HEK293 (cell line): ENCODE data around the gene EDEM3.

Source experiments
- CTCF ChIA-PET: fragments of 350-600 bp; formaldehyde crosslinking; extraction: SDS; loops from one replicate; lab custom pipeline; 2021; ENCODE audit warnings: antibody characterized with exemption; lab: Yijun Ruan, JAX
- POLR2A ChIA-PET: fragments of 300-600 bp; formaldehyde crosslinking; extraction: SDS; loops from one replicate; lab custom pipeline; 2020; ENCODE audit warnings: antibody characterized with exemption, inconsistent platforms; lab: Yijun Ruan, JAX
- H3K27ac ChIP-seq: fragments of 200-500 bp; sonication (Bioruptor generic); 2 replicates; pipeline ENCODE4 v1.5.1; 2014; ENCODE audit warnings: low read depth, low read length, control low read depth, inconsistent platforms; ENCODE audit errors: extremely low read depth
- H3K36me3 ChIP-seq, 2 experiments: fragments of 200-500 bp in 1 of 2; sonication (Bioruptor generic) in 1 of 2; 1 replicate in 1 of 2; 2 replicates in 1 of 2; pipeline ENCODE4 v1.5.1; 2014 to 2017; ENCODE audit warnings: inconsistent platforms in 2 of 2, low read length in 2 of 2; ENCODE audit not compliant: control insufficient read depth in 2 of 2, insufficient read depth in 1 of 2
- H3K4me1 ChIP-seq: fragments of 200-500 bp; sonication (Bioruptor generic); 2 replicates; pipeline ENCODE4 v1.5.1; 2014; ENCODE audit warnings: mild to moderate bottlenecking, low read length, inconsistent platforms; ENCODE audit not compliant: control insufficient read depth, insufficient read depth
- H3K4me3 ChIP-seq: 2 replicates; pipeline ENCODE4 v1.5.1; 2011; ENCODE audit warnings: low read depth, mild to moderate bottlenecking, control low read depth, low read length, moderate library complexity
- H3K9me3 ChIP-seq: fragments of 200-500 bp; sonication (Bioruptor generic); 2 replicates; pipeline ENCODE4 v1.5.1; 2014; ENCODE audit warnings: low read depth, low read length, inconsistent platforms; ENCODE audit not compliant: control insufficient read depth, insufficient read depth
- ATF2 ChIP-seq: fragments of 450-650 bp; formaldehyde crosslinking; IDR thresholded peaks from 2 replicates; pipeline ENCODE4 v1.5.1; 2016; ENCODE audit warnings: missing biosample characterization, missing genetic modification characterization, low read depth
- HOXD13 ChIP-seq: sonication (generic); formaldehyde crosslinking; IDR thresholded peaks from 2 replicates; pipeline ENCODE4 v1.8.0; 2022; ENCODE audit warnings: missing genetic modification reagents, borderline replicate concordance
- PRDM10 ChIP-seq: fragments of 450-650 bp; formaldehyde crosslinking; IDR thresholded peaks from 2 replicates; pipeline ENCODE4 v1.5.1; 2016; ENCODE audit warnings: missing biosample characterization, missing genetic modification characterization
- PRDM4 ChIP-seq: fragments of 450-650 bp; formaldehyde crosslinking; IDR thresholded peaks from 2 replicates; pipeline ENCODE4 v1.5.1; 2017; ENCODE audit warnings: missing biosample characterization, missing genetic modification characterization
- SALL2 ChIP-seq: fragments of 450-650 bp; formaldehyde crosslinking; IDR thresholded peaks from 2 replicates; pipeline ENCODE4 v1.5.0; 2017; ENCODE audit warnings: missing biosample characterization, mild to moderate bottlenecking, missing genetic modification characterization, borderline replicate concordance
- SP2 ChIP-seq: fragments of 450-650 bp; formaldehyde crosslinking; IDR thresholded peaks from 2 replicates; pipeline ENCODE4 v1.5.1; 2016; ENCODE audit warnings: missing biosample characterization, missing genetic modification characterization
- YY2 ChIP-seq: fragments of 450-650 bp; formaldehyde crosslinking; IDR thresholded peaks from 2 replicates; pipeline ENCODE4 v1.5.1; 2016; ENCODE audit warnings: missing biosample characterization, missing genetic modification characterization
- ZBTB8A ChIP-seq: fragments of 450-650 bp; formaldehyde crosslinking; IDR thresholded peaks from 2 replicates; pipeline ENCODE4 v1.5.1; 2016; ENCODE audit warnings: missing biosample characterization, missing genetic modification characterization
- ZNF221 ChIP-seq: fragments of 450-650 bp; formaldehyde crosslinking; IDR thresholded peaks from 2 replicates; pipeline ENCODE4 v1.5.1; 2017; ENCODE audit warnings: missing biosample characterization, missing genetic modification characterization, borderline replicate concordance
- ZNF280C ChIP-seq: fragments of 450-650 bp; formaldehyde crosslinking; IDR thresholded peaks from 2 replicates; pipeline ENCODE4 v1.5.1; 2016; ENCODE audit warnings: missing biosample characterization, missing genetic modification characterization
- ZNF302 ChIP-seq: fragments of 450-650 bp; formaldehyde crosslinking; IDR thresholded peaks from 2 replicates; pipeline ENCODE4 v1.5.1; 2016; ENCODE audit warnings: missing biosample characterization, missing genetic modification characterization, low read depth
- ZNF335 ChIP-seq: fragments of 450-650 bp; formaldehyde crosslinking; conservative IDR thresholded peaks from 2 replicates; pipeline ENCODE4 v1.5.1; 2016; ENCODE audit warnings: missing biosample characterization, missing genetic modification characterization
- ZNF341 ChIP-seq: fragments of 450-650 bp; formaldehyde crosslinking; IDR thresholded peaks from 2 replicates; pipeline ENCODE4; 2016; ENCODE audit warnings: low read depth, missing biosample characterization, missing genetic modification characterization
- ZNF354C ChIP-seq: fragments of 450-650 bp; formaldehyde crosslinking; IDR thresholded peaks from 2 replicates; pipeline ENCODE4 v1.5.1; 2016; ENCODE audit warnings: missing biosample characterization, missing genetic modification characterization, low read depth, borderline replicate concordance
- ZNF404 ChIP-seq: fragments of 450-650 bp; formaldehyde crosslinking; IDR thresholded peaks from 2 replicates; pipeline ENCODE4 v1.5.1; 2017; ENCODE audit warnings: missing biosample characterization, missing genetic modification characterization
- ZNF48 ChIP-seq: fragments of 450-650 bp; formaldehyde crosslinking; IDR thresholded peaks from 2 replicates; pipeline ENCODE4 v1.5.1; 2016; ENCODE audit warnings: missing biosample characterization, missing genetic modification characterization
- ZNF624 ChIP-seq: fragments of 450-650 bp; formaldehyde crosslinking; IDR thresholded peaks from 2 replicates; pipeline ENCODE4 v1.5.1; 2017; ENCODE audit warnings: missing biosample characterization, missing genetic modification characterization
- ZNF645 ChIP-seq: fragments of 450-650 bp; formaldehyde crosslinking; IDR thresholded peaks from 2 replicates; pipeline ENCODE4; 2016; ENCODE audit warnings: missing biosample characterization, missing genetic modification characterization
- ZNF830 ChIP-seq: fragments of 450-650 bp; IDR thresholded peaks from 2 replicates; pipeline ENCODE4 v1.5.0; 2018; ENCODE audit warnings: missing biosample characterization, missing genetic modification characterization, low read depth, mild to moderate bottlenecking, moderate library complexity
- ZSCAN16 ChIP-seq: fragments of 450-650 bp; formaldehyde crosslinking; IDR thresholded peaks from 2 replicates; pipeline ENCODE4 v1.5.1; 2016; ENCODE audit warnings: missing biosample characterization, missing genetic modification characterization

Gene EDEM3

GRCh38 chr1:184661801-184662200, 92.9 kb downstream of the EDEM3 start:
- CTCF ChIA-PET = interaction anchor here (0.7 to 1.4 kb wide), 3 partner anchors 16 to 586 kb away, joined by 3 to 5 read pairs (median 3); no protein-coding TSS in a partner anchor
- H3K4me1 ChIP-seq = no peaks in the 10 kb centered on the region
- H3K36me3 ChIP-seq = no peaks in the 10 kb centered on the region
- no peak overlapping the region for H3K27ac ChIP-seq
- H3K4me3 ChIP-seq = no peak overlapping the region
- TF ChIP-seq ZNF302 (tag by site-specific recombination) = no peak
- no peak for TF ChIP-seq ZNF280C (tag by site-specific recombination)
- no peak for TF ChIP-seq ZNF624 (tag by site-specific recombination)
- TF ChIP-seq ZNF221 = no peak
- TF ChIP-seq ZNF335 (tag by site-specific recombination) = no peak
- TF ChIP-seq ZSCAN16 (tag by site-specific recombination) = no peak
- no peak for TF ChIP-seq ZNF404 (tag by site-specific recombination)
- TF ChIP-seq PRDM4 (tag by site-specific recombination) = no peak
- TF ChIP-seq SALL2 (tag by site-specific recombination) = no peak
- TF ChIP-seq ZNF830 (tag by site-specific recombination) = no peak
- TF ChIP-seq ZBTB8A (tag by site-specific recombination) = no peak
- TF ChIP-seq ZNF645 (tag by site-specific recombination) = no peak
- TF ChIP-seq YY2 (tag by site-specific recombination) = no peak
- no peaks in the 10 kb centered on the region for H3K9me3 ChIP-seq
- POLR2A ChIA-PET = no interaction called here

- CTCF ChIA-PET = interaction anchor here (0.7 to 1.6 kb wide), 4 partner anchors 31 to 1005 kb away, joined by 3 to 8 read pairs (median 4); no protein-coding TSS in a partner anchor
- no peaks in the 10 kb centered on the region for H3K9me3 ChIP-seq
- no peak for TF ChIP-seq ZNF624 (tag by site-specific recombination)
- TF ChIP-seq HOXD13 (CRISPR knock-in tag) = no peak
- TF ChIP-seq ZNF354C (tag by site-specific recombination) = no peak
- no peak for TF ChIP-seq SP2 (tag by site-specific recombination)
- TF ChIP-seq ZNF48 = no peak
- TF ChIP-seq PRDM10 = peak; percentile 80
- TF ChIP-seq ZNF341 (tag by site-specific recombination) = peak; percentile 55; the same call in 1 of the 2 replicates
- TF ChIP-seq ZSCAN16 (tag by site-specific recombination) = no peak
- no peak for TF ChIP-seq ATF2 (tag by site-specific recombination)
- TF ChIP-seq, all 188 proteins: peak for 2
- POLR2A ChIA-PET = no interaction called here
- Histone ChIP-seq H3K4me3 (no peak overlapping the region), H3K4me1 (no peaks in the 10 kb centered on the region), H3K27ac (no peak overlapping the region), H3K36me3 (no peaks in the 10 kb centered on the region)
These were observed 94.0 kb downstream of the EDEM3 start for GRCh38 chr1:184660462-184661191.
